NCI-H2196 treated with DMSO at 0.1 percent for 48 hours (cell line): ENCODE data around the gene ALG6.
"Not testable (repeated sequence)": the region's sequence is repeated elsewhere in the genome, so short reads cannot be mapped to it uniquely, and the experiment has no call there.

Experiments
- DNase-seq: peaks from one replicate; lab custom pipeline; 2025; ENCODE audit not compliant: unreplicated experiment; lab: John Stamatoyannopoulos, UW

Gene ALG6

DNA sequence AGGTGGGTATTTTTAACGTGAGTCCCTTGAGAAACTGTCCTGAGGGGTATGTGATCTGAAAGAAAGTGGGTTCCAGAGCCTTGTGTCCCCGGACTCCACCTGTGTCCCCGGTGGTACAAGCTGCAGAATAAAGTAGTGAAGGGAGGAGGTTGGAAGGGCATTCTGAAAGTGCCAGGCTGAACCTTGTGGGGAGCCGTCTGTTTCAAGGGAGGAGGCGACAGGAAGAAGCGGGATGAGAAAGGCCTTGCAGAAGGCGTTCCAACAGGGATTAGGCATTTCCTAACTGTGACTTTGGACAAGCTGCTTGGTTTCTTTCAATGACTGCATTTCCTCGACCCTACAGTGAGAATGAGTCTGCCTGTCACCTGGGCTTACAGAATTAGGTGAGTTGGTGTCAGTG lies 39.3 kb upstream of the ALG6 start:
- no peak for DNase-seq

DNA sequence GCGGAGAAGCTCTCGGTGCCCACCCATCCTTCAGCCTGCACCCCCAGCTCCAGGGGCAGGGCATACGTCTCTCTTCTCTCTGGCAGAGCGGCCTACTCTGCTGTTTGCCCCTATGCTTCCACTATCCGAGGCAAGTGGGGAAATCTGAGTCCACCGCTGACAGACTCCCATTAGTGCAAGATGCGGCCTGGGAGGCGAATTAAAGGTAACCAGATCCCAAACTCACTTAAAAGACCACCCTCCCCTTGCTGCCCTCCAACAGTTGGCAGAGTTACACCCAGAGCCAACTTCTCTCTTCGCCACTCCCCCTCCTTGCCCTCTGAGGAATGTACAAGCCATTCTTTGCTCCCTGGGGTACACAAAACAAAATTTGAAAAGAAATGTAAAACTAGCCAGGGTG lies 38.6 kb upstream of the ALG6 start:
- DNase-seq = no peak

DNA sequence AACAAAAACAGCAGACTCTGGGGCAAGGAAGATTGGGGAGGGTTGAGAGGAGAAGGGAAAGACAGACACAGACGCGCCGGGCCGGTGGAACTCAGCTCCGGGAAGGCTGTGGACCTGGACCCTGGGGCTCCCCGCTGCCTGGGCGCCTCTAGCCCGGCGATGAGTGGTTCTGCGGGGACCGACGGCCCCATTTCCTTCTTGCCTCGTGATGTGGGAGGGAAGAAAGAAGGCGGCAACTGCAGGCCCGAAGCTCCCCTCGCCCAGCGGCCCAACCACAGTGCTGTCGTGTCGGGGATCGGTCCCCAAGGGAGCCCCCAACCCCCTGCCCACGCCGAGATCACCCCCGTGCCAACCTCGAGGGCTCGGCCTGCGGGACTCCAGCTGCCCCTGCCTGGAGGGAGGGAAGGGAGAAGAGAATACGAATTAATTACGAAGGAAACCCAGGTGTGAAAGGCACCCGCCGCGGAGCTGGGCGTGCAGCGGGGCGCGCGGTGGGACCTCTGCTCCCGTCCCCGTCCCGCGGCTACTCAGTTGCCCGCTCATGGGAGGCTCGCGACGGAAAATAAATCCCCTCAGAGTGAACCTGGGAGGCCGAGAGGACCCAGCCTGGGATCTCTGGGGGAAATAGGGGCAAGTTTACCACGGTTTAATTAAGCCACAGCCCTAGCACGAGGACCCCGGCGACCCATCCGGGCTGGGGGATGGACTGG lies 37.7 kb upstream of the ALG6 start:
- DNase-seq = no peak

DNA sequence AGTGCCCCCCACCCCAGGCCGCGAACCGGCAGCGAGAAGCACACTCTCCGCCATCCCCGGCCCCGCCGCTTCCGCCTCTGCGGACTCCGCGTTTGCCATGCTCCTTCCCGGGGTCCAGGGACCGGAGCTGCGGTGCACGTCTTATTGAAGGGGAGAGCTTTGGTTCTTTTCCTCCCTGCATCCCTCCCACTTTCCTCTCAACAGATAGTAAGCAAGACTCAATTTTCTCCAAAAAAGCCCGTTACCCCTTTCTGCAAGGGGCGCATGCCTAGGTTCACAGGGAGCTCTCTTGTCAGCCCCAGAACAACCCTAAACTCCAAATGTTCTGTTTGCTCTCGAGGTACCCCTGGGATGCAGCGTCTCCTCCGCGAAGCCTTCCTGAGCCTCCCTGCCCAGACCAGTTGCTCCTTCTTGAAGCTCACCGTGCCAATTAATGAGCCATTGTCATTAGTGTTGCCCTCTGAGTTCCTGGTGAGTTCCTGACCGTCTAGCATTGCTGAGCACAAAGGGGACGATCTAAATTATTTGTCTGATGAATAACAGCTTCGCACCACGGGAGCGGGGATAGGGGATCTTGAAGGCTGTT lies 37.0 kb upstream of the ALG6 start:
- no peak for DNase-seq

DNA sequence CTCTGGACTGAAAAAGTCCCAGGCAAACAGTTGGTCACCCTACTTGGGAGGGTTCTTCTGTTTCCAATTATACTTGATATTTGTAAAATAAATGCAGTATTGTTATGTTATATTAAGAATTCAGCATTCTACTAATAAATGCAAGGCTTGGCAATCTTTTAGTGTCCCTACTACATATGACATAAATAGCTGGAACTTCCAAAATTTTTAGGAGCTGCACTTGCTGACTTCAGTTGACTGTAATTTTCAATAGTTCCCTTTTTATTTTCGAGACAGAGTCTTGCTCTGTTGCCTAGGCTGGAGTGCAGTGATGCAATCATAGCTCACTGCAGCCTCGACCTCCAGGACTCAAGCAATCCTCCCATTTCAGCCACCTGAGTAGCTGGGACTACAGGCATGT lies 25.0 kb upstream of the ALG6 start:
- no peak for DNase-seq

DNA sequence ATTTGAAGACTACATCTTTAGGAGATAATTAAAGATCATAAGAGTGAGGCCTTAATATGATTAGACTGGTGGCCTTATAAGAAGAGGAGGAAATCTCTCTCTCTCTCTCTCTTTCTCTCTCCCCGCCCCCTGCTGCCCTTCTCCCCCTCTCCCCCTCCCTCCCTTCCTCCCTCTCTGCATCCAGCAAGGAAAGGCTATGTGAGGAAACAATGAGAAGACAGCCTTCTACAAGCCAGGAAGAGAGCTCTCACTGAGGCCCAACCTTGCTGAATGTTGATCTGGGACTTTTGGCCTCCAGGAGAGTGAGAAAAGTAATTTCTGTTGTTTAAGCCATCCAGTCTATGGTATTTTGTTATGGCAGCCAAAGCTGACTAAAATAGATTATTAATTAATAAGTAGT lies 23.5 kb upstream of the ALG6 start:
- no peak for DNase-seq

DNA sequence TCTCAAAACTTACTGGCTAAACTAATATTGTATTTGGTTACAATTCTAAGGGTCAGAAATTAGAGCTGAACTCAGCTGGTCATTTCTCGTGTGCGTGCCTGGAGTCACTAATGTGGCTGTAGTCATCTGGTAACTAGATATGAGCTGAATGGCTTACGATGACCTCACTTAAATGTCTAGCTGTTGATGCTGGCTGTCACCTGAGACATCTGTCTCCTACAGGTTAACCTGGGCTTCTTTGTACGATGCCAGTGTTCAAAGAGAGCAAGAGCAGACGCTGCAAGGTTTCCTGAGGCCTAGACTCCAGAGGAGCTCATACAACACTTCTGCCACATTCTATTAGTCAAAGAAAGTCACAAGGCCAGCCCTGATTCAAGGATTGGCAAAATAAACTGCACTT lies 17.1 kb upstream of the ALG6 start:
- peak; percentile 65 for DNase-seq

DNA sequence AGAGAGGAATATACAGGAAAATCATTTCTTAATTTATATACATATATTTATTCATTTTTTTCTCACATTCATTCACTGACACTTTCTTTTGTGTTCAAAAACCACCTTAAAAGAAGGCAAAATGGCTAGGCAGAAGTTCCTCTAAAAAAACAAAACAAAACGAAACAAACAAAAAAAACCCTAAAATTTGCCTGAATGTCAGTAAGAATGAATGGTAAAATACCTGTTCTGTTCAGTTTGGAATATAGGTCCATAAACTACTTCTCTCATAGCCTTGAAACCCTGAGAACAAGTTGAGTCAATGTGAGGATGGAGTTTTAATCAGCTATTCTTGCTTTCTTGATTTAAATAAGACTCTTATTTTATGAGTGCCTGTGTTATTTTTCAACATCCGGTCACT lies 14.7 kb upstream of the ALG6 start:
- DNase-seq = no peak

DNA sequence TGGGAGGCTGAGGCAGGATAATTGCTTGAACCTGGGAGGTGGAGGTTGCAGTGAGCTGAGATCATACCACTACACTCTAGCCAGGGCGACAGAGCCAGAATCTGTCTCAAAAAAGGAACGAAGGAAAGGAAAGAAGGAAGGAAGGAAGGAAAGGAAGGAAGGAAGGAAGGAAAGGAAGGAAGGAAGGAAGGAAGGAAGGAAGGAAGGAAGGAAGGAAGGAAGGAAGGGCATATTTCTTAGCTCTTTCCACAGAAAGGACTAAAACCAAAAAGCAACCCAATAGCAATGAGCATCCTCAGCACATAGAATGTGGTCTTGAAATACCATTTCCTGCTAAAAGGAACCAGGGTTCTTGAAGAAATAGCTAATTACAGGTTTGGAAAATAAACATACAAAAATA lies 11.2 kb upstream of the ALG6 start:
- not testable (repeated sequence) for DNase-seq

DNA sequence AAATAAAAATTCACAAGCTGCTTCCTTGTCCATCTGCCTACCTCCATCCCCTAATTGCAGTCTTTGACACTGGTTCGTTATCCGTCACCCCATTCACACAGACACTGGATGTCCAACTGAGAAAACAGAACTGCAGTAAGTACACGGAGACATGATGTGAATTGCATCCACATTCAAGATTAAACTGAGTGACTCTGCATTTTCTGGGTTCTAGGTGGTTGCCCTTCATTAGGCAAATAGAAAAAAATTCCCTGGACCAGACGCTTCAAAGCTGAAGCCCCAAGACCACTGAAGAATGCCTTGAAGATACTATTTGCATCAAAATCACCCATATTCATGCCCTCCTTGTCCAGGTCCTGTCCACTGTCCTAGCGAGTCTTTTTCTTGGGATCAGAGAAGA lies 7.9 kb upstream of the ALG6 start:
- DNase-seq = no peak

DNA sequence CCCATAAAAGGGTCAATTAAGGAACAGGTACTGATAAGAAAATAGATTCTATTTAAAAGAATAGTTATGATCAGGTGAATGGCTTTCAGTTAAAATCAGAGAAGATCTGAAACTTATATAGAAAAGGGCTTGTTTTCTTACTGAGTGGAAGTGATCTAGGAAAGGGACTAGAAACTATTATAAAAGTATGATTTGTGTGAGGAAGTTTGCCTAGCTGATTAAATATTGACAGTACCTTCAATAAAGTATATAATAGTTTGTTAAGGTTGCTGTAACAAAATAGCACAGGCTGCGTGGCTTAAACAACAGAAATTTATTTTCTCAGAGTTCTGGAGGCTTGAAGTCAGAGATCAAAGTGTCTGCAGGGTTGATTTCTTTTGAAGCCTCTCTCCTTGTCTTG lies 5.4 kb upstream of the ALG6 start:
- no peak for DNase-seq

DNA sequence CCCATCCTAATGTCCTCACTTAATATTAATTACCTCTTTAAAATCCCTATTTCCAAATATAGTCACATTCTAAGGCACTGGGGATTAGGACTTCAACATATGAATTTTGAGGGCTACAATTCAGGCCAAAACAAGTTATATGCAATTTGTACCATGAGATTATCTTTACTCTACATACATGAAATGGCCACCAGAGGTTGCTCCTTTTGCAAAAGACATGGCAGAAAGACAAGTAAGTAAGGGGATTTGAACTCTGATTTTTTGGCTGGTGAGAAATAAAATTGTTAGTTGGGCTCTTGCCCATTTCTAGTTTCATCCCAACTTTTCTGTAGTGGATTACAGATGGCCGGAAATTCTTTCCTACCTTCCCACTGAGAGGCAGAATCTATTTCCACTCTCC lies 4.8 kb upstream of the ALG6 start:
- DNase-seq = no peak

DNA sequence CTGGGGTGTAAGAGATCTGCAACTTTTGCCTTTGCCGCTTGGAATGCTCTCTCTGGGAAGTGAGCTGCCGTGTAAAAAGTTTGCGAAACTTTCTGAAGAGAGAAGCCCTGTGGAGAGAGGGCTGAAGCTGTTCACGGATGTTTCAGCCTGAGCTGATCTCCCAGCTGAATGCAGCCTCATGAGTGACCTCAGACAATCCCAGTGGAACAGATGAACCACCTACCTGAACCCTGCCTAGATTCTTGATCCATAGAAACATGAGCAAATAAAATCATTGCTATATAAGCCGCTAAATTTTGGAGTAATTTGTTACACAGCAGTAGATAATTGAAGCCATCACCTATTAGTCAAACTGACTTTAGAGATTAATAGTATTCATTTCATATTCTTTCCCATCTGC lies 4.4 kb upstream of the ALG6 start:
- no peak for DNase-seq

DNA sequence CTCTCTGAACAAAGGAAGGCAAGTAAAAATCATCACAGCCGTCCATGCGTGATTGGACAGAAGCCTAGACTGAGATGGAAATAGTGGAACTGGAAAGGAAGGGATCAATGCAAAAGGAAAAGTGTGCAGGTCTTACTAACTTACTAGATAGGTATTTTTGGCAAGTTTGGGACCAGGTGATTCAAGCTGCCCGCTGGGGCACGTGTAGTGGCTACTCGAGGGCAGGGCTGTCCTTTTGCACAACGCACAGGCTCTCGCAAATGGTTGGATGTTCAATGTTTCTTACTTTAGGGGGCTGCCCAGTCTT lies 566 bp upstream of the ALG6 start:
- DNase-seq = peak; percentile 82

DNA sequence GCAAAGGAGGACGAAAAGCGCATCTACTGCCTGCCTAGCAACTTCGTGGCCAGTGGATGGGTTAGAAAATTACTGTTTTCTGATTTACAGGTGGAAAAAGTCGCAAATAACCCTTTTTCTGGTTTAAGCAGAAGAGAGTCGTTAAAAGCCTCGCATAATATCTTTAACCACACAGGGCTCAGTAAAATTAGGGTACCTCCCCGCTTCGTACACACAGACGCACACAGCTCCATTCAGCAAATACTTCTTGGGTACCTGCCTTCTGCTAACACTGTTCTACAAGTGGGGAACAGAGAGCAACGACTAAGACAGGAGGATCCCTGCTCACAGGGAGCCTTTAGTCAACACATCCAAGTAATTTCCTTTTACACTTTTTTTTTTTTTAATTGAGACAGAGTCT lies 704 bp downstream of the ALG6 start:
- DNase-seq = no peak

DNA sequence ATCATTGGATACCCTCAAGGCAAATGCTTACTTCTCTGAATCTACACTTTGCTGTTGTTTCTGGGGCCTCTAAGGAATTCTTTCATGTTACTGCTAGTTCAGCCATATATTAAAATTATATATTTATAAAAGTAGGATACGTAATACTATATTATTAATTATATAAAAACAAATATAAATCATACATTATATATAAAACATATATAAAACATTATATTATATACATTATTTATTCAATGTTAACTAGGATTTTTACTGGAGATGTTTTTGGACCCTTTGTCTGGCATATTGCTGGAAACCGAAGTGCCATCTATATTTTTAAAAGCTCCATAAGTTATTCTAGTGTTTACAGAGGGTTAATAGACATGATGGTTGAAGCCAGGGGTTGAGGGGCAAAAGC lies 12.2 kb downstream of the ALG6 start:
- no peak for DNase-seq

DNA sequence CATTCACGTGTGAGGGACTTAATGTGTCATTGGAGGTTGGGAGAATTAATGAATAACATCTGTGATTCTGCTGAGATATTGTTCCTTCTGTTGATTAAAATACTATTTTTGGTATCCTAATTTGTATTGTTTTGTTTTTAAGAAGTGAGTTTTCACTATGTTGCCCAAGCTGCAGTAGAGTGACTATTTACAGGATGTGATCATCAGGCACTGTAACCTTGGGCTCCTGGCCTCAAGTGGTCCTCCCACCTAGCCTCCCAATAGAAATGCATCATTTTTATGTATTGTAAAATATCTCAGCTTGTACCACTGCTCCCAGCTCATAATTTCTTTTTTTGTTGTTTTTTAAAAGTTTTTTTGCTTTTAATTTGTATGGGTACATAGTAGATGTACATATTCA lies 14.3 kb downstream of the ALG6 start:
- no peak for DNase-seq

DNA sequence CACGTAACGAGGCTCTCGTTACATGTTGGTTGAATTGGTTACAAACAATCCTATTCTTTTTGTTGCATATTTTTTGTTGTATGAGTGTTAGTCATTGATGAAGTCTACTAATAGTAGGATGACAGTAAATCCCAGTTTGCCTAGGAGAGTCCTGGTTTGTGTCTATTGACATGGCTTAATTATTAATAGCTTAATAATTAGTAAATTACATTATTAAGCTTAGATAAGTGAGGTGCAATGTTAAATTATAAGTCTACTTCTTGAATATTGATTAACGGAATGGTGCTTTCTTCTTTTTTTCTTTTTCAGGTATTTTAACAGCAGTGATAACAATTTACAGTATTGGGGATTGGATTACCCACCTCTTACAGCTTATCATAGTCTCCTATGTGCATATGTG lies 34.5 kb downstream of the ALG6 start:
- DNase-seq = no peak

DNA sequence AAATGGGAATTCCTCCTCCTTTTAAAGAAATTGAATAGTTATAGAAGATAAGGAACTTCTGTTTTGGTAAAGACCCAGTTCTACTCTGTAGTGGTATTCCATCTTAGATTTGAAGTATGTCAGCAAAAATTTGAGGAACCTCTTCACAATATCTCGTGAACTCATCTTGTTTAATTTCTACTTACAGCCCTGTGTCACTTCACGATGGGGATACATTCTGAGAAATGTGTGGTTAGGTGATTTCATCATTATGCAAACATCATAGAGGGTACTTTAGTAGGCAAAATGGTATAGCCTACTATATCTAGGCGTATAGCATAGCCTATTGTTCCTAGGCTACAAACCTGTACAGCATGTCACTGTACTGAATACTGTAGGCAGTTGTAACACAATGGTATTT lies 36.0 kb downstream of the ALG6 start:
- DNase-seq = no peak

DNA sequence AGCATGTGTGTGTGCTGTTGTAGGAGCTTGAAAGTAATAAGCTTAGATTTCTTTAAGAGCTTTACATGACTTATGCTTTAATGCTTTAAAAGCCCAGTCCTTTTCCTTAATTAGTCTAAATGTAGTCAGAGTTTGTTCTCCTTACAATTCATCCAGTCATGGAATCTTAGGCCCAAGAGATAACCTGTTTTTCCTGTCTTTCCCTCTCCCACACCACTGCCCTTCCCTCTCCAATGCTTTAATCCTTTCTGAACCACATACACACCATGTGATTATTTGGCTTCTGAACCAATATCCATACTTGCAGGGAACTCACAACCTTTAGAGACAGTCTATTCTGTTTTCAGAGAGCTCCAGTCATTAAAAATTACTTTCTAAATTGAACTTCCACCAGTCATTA lies 37.6 kb downstream of the ALG6 start:
- no peak for DNase-seq

DNA sequence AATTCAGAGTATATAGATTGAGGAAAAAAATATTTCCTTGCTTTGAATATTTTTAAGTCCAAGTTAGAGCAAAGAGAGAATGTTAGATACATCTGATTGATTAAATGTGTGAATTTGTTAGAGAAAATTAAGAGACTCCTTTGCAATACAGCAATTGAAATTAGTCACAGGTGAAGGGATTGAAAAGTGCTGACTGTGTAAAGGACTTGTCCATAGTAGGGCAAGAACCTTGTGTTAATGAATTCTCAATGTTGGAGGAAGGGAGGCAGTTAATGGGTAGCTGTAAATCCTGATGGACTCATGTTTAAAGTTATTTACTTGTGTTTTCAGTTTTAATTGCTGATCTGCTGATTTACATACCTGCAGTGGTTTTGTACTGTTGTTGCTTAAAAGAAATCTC lies 38.6 kb downstream of the ALG6 start:
- no peak for DNase-seq

DNA sequence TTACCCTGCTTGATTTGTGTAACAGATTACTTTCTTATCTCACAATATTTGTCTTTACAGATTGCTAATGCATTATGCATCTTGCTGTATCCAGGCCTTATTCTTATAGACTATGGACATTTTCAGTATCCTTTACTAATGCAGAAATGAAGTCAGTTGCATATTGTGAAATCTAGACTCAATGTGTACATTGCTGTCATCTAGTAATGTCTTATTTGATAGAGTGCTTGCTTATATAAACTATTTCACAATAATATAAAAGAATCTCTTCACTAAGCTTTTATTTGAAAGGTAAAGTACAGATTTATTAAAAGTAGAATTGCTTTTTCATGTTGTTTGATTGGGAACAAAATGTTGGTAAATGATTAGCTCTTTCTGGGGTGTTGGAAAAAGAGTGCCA lies 39.6 kb downstream of the ALG6 start:
- DNase-seq = no peak

DNA sequence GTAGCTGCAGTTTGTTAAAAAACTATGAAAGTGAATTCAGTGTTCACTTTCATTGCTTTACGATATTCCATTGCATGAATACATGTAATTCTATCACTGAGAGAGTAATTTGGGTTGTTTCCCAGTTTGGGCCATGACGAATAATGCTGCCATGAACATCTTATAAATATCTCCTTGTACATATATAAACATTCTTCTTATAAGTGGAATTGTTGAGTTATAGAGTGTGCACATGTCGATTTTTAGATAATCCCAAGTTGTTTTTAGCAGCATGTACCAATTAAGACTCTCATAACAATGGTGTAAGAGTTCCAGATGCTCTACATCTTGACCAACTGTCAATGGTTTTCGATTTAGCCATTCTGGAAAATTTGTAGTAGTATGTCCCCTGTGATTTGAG lies 40.9 kb downstream of the ALG6 start:
- DNase-seq = no peak

DNA sequence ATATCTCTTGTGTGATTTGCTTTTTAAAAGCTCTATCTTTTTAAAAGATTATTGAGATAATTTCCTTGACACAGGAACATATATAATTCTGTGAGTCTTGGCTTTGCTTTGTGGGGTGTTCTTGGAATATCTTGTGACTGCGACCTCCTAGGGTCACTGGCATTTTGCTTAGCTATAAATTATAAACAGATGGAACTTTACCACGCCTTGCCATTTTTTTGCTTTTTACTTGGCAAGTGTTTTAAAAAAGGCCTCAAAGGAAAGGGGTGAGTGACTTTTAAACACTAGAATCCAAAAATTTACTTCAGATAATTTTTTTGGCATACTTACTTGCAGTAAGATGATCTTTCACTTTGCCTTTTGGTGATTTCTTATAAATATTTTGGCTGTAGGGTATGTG lies 43.6 kb downstream of the ALG6 start:
- DNase-seq = no peak
